ENCODE results near the gene CLIC6.

GRCh38 chr21:34696121-34696520, 27.3 kb downstream of the CLIC6 start:
- TF ChIP-seq EZH2phosphoT487 (IDR thresholded peaks at IDR 0.05; ENCODE audit: unreplicated experiment): no peak
- no peak for TF ChIP-seq REST (IDR thresholded peaks at IDR 0.05; ENCODE audit: unreplicated experiment)
- no peak for TF ChIP-seq NANOG (IDR thresholded peaks at IDR 0.05; ENCODE audit: borderline replicate concordance)
- TF ChIP-seq CREB1 (CRISPR knock-in tag; IDR thresholded peaks at IDR 0.05; ENCODE audit: low read depth): no peak
- TF ChIP-seq CTCF (conservative IDR thresholded peaks at IDR 0.05; ENCODE audit: low read depth in 2 of 2): no peak
- no peak for TF ChIP-seq EZH2 (IDR thresholded peaks at IDR 0.05; ENCODE audit: low read depth, unreplicated experiment)
- TF ChIP-seq JUNB (IDR thresholded peaks at IDR 0.05; ENCODE audit: unreplicated experiment): no peak
- TF ChIP-seq ZNF331 (CRISPR knock-in tag; IDR thresholded peaks at IDR 0.05; ENCODE audit: low read depth): no peak

Measured in GM23338 (cell line).